ENCODE results near the gene MAP2K2.

DNA sequence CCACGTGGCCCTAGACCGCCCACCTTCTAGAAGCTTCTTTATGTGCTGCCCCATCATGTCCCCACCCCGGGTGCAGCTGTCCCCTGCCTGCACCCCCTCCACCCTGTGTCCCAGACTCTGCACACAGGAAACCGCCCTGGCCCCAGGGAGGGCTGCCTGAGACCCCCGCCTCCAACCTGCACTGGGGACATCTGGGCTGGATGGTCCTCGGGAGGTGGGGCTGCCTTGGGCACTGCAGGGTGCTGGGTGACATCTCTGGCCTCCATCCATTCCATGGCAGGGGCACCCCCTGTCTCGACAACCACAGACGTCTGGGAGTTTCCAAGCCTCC lies 39.4 kb downstream of the MAP2K2 start:
- TF ChIP-seq, protein P1, sequence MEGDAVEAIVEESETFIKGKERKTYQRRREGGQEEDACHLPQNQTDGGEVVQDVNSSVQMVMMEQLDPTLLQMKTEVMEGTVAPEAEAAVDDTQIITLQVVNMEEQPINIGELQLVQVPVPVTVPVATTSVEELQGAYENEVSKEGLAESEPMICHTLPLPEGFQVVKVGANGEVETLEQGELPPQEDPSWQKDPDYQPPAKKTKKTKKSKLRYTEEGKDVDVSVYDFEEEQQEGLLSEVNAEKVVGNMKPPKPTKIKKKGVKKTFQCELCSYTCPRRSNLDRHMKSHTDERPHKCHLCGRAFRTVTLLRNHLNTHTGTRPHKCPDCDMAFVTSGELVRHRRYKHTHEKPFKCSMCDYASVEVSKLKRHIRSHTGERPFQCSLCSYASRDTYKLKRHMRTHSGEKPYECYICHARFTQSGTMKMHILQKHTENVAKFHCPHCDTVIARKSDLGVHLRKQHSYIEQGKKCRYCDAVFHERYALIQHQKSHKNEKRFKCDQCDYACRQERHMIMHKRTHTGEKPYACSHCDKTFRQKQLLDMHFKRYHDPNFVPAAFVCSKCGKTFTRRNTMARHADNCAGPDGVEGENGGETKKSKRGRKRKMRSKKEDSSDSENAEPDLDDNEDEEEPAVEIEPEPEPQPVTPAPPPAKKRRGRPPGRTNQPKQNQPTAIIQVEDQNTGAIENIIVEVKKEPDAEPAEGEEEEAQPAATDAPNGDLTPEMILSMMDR (IDR thresholded peaks at IDR 0.05) = no peak
- TF ChIP-seq POLR2A (IDR thresholded peaks at IDR 0.05) = no peak

Data from lower leg skin (tissue), 3 donors.